Stimulated activated naive CD8-positive, alpha-beta T cell treated with anti-CD3 and anti-CD28 coated beads, Interleukin-15, amount 100 ng/mL, for 72 hours (primary cell): ENCODE data around the gene PCGF3.
"Not testable (repeated sequence)": the region's sequence is repeated elsewhere in the genome, so short reads cannot be mapped to it uniquely, and the experiment has no call there.

ENCODE experiments used
- ATAC-seq: fragments of 150-1000 bp; cut with Tn5 transposase; 2 replicates; pipeline ENCODE4 v1.10.0; 2021; ENCODE audit warnings: mild to moderate bottlenecking, moderate library complexity
- DNase-seq, 2 donors: peaks; one replicate each; pipeline ENCODE4 v3.0.0; 2021 to 2022
- H3K27ac Mint-ChIP-seq, 2 donors: one replicate each; pipeline ENCODE4 v1.8.0; 2022; ENCODE audit warnings: mild to moderate bottlenecking in 2 of 2, mixed read lengths in 2 of 2, moderate library complexity in 2 of 2
- H3K27me3 Mint-ChIP-seq: one replicate; pipeline ENCODE4 v1.8.0; 2022; ENCODE audit warnings: mixed read lengths
- H3K4me1 Mint-ChIP-seq: one replicate; pipeline ENCODE4 v1.8.0; 2022; ENCODE audit warnings: mild to moderate bottlenecking, mixed read lengths
- H3K4me3 Mint-ChIP-seq, 2 donors: one replicate each; pipeline ENCODE4 v1.8.0; 2022; ENCODE audit warnings: mild to moderate bottlenecking in 2 of 2, mixed read lengths in 2 of 2, moderate library complexity in 1 of 2
- H3K9me3 Mint-ChIP-seq, 2 donors: one replicate each; pipeline ENCODE4 v1.8.0; 2022; ENCODE audit warnings: mixed read lengths in 2 of 2

PCGF3 gene

GRCh38 chr4:665381-665750 is 40.3 kb upstream of the PCGF3 start:
- Mint-ChIP-seq H3K27me3 (no peaks in the 10 kb centered on the region), H3K27ac (peak overlapping the region in 1 of 2 donors; percentile 73), H3K4me1 (peaks cover 35% of the 10 kb centered on the region), H3K9me3 (no peaks in the 10 kb centered on the region), H3K4me3 (peak overlapping the region in 1 of 2 donors; percentile 91)
- ATAC-seq (no peak), DNase-seq (no peak)

- ATAC-seq (no peak), DNase-seq (no peak)
- no peak overlapping the region for H3K27ac Mint-ChIP-seq
- no peaks in the 10 kb centered on the region for H3K9me3 Mint-ChIP-seq
- H3K4me3 Mint-ChIP-seq, result no peak overlapping the region
- peaks cover 35% of the 10 kb centered on the region for H3K4me1 Mint-ChIP-seq
- H3K27me3 Mint-ChIP-seq, result no peaks in the 10 kb centered on the region
Observed at GRCh38 chr4:665751-666435, 39.7 kb upstream of the PCGF3 start.

- H3K4me3 Mint-ChIP-seq, result no peak overlapping the region
- DNase-seq (no peak), ATAC-seq (no peak)
- H3K9me3 Mint-ChIP-seq, result no peaks in the 10 kb centered on the region
- H3K27me3 Mint-ChIP-seq, result no peaks in the 10 kb centered on the region
- no peak overlapping the region for H3K27ac Mint-ChIP-seq
- H3K4me1 Mint-ChIP-seq, result peaks cover 35% of the 10 kb centered on the region
Observed at GRCh38 chr4:666436-666810, 39.2 kb upstream of the PCGF3 start.

- no peak for DNase-seq
- H3K9me3 Mint-ChIP-seq, result no peaks in the 10 kb centered on the region
- H3K27ac Mint-ChIP-seq, result no peak overlapping the region
- H3K27me3 Mint-ChIP-seq, result no peaks in the 10 kb centered on the region
- peaks cover 32% of the 10 kb centered on the region for H3K4me1 Mint-ChIP-seq
- no peak overlapping the region for H3K4me3 Mint-ChIP-seq
- no peak for ATAC-seq
Observed at GRCh38 chr4:666822-667544, 38.6 kb upstream of the PCGF3 start.

- DNase-seq (no peak), ATAC-seq (no peak)
- Mint-ChIP-seq H3K4me1 (peaks cover 26% of the 10 kb centered on the region), H3K4me3 (no peak overlapping the region), H3K9me3 (no peaks in the 10 kb centered on the region), H3K27ac (no peak overlapping the region), H3K27me3 (no peaks in the 10 kb centered on the region)
Observed at GRCh38 chr4:667545-667925, 38.1 kb upstream of the PCGF3 start.

- DNase-seq, ATAC-seq, H3K9me3 Mint-ChIP-seq, H3K4me3 Mint-ChIP-seq, H3K27me3 Mint-ChIP-seq, H3K27ac Mint-ChIP-seq: not testable (repeated sequence)
- peaks cover 25% of the 10 kb centered on the region for H3K4me1 Mint-ChIP-seq
Observed at GRCh38 chr4:668219-668618, 37.4 kb upstream of the PCGF3 start.

- ATAC-seq, H3K4me3 Mint-ChIP-seq, H3K27me3 Mint-ChIP-seq, H3K27ac Mint-ChIP-seq, DNase-seq, H3K9me3 Mint-ChIP-seq: not testable (repeated sequence)
- H3K4me1 Mint-ChIP-seq, result peaks cover 16% of the 10 kb centered on the region
Observed at GRCh38 chr4:669806-670559, 35.6 kb upstream of the PCGF3 start.

- ATAC-seq (no peak), DNase-seq (no peak)
- H3K4me1 Mint-ChIP-seq, result peaks cover 26% of the 10 kb centered on the region
- no peak overlapping the region for H3K27ac Mint-ChIP-seq
- H3K9me3 Mint-ChIP-seq, result no peaks in the 10 kb centered on the region
- H3K27me3 Mint-ChIP-seq, result no peaks in the 10 kb centered on the region
- H3K4me3 Mint-ChIP-seq, result no peak overlapping the region
Observed at GRCh38 chr4:671769-672168, 33.9 kb upstream of the PCGF3 start.

- peak; percentile 4 for ATAC-seq
- DNase-seq, result no peak
- peak overlapping the region; percentile 85 to 89 for H3K27ac Mint-ChIP-seq
Observed at GRCh38 chr4:673349-674091, 32.1 kb upstream of the PCGF3 start.

GRCh38 chr4:674172-675035 is 31.2 kb upstream of the PCGF3 start, which contains the start of the genes ATP5ME and MYL5:
ATP5ME (minus strand) TSS chr4:674276; CDS start chr4:674247, 29 bp downstream.
MYL5 (plus strand) TSS chr4:674542; CDS start chr4:678027, 3,485 bp downstream.
- DNase-seq, result peak; percentile 98 to 99
- H3K27me3 Mint-ChIP-seq, result no peaks in the 10 kb centered on the region
- ATAC-seq, result peak; percentile 94
- peak within 1 kb of the TSS; percentile 89 to 95 for H3K4me3 Mint-ChIP-seq
- H3K27ac Mint-ChIP-seq, result peak within 1 kb of the TSS; percentile 94 to 98
- H3K9me3 Mint-ChIP-seq, result no peaks in the 10 kb centered on the region
- peaks cover 36% of the 10 kb centered on the region for H3K4me1 Mint-ChIP-seq

More at GRCh38 chr4:673349-674091, 32.1 kb upstream of the PCGF3 start:
- Mint-ChIP-seq H3K27me3 (no peaks in the 10 kb centered on the region), H3K4me1 (peaks cover 36% of the 10 kb centered on the region), H3K9me3 (no peaks in the 10 kb centered on the region), H3K4me3 (peak overlapping the region; percentile 89 to 93)

- Mint-ChIP-seq H3K4me3 (peak overlapping the region; percentile 87 to 95), H3K27ac (peak overlapping the region; percentile 94 to 98), H3K4me1 (peaks cover 39% of the 10 kb centered on the region), H3K9me3 (no peaks in the 10 kb centered on the region), H3K27me3 (no peaks in the 10 kb centered on the region)
- peak; percentile 23 for ATAC-seq
- peak; percentile 46 to 63 for DNase-seq
Observed at GRCh38 chr4:675036-675882, 30.4 kb upstream of the PCGF3 start.

GRCh38 chr4:675980-676870 is 29.4 kb upstream of the PCGF3 start:
- H3K9me3 Mint-ChIP-seq, result no peaks in the 10 kb centered on the region
- DNase-seq, result no peak
- H3K27me3 Mint-ChIP-seq, result no peaks in the 10 kb centered on the region
- H3K27ac Mint-ChIP-seq, result peak overlapping the region in 1 of 2 donors; percentile 74
- H3K4me1 Mint-ChIP-seq, result peaks cover 47% of the 10 kb centered on the region
- no peak for ATAC-seq
- H3K4me3 Mint-ChIP-seq, result peak overlapping the region; percentile 87 to 95

GRCh38 chr4:676871-677235 is 28.8 kb upstream of the PCGF3 start:
- ATAC-seq (no peak), DNase-seq (no peak)
- peak overlapping the region in 1 of 2 donors; percentile 30 for H3K27ac Mint-ChIP-seq
- no peaks in the 10 kb centered on the region for H3K27me3 Mint-ChIP-seq
- H3K4me3 Mint-ChIP-seq, result peak overlapping the region in 1 of 2 donors; percentile 72
- H3K9me3 Mint-ChIP-seq, result no peaks in the 10 kb centered on the region
- peaks cover 47% of the 10 kb centered on the region for H3K4me1 Mint-ChIP-seq
